OCI-LY3 (cell line): ENCODE data around the gene ADAM33.

Source experiments
- EZH2phosphoT487 ChIP-seq: fragments of 200-600 bp; shearing (Covaris generic); IDR thresholded peaks from 2 replicates; pipeline ENCODE4 v1.6.1; 2018; ENCODE audit warnings: antibody characterized with exemption, mixed run types, low read depth
- TF ChIP-seq, protein P1 (sequence below): fragments of 200-600, 300-600 bp; sonication (generic); IDR thresholded peaks from 2 replicates; pipeline ENCODE4 v1.5.1; 2014; ENCODE audit warnings: antibody characterized with exemption, low read length, low read depth

DNA sequence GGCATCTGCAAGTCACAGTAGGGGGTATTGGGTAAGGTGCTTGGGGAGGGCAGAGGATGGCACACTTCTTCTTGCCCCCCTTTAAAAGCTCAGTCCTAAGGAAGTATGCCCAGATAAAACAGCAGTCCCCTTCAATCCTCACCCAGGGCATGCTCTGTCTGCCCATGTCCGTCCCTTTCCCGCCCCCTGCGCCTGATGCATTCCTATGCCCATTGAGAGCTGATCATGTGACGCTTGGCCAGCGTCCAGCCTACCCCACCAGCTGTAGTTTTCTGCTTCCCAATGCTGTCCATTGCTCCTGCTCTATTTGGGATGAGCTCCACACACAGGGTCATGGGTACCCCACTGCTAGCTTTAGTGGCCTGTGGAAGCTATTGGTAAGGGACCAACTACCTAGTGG lies 22.3 kb upstream of the ADAM33 start:
- TF ChIP-seq, protein P1, sequence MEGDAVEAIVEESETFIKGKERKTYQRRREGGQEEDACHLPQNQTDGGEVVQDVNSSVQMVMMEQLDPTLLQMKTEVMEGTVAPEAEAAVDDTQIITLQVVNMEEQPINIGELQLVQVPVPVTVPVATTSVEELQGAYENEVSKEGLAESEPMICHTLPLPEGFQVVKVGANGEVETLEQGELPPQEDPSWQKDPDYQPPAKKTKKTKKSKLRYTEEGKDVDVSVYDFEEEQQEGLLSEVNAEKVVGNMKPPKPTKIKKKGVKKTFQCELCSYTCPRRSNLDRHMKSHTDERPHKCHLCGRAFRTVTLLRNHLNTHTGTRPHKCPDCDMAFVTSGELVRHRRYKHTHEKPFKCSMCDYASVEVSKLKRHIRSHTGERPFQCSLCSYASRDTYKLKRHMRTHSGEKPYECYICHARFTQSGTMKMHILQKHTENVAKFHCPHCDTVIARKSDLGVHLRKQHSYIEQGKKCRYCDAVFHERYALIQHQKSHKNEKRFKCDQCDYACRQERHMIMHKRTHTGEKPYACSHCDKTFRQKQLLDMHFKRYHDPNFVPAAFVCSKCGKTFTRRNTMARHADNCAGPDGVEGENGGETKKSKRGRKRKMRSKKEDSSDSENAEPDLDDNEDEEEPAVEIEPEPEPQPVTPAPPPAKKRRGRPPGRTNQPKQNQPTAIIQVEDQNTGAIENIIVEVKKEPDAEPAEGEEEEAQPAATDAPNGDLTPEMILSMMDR: no peak
- no peak for TF ChIP-seq EZH2phosphoT487
